Stimulated activated CD8-positive, alpha-beta memory T cell treated with anti-CD3 and anti-CD28 coated beads, Interleukin-15, amount 100 ng/mL, for 4 hours (primary cell): ENCODE measurements around the gene QSOX1.
"Not testable (repeated sequence)": the region's sequence is repeated elsewhere in the genome, so short reads cannot be mapped to it uniquely, and the experiment has no call there.

Source experiments
- DNase-seq, 2 donors: peaks; one replicate each; pipeline ENCODE4 v3.0.0-alpha.2; 2020; ENCODE audit warnings: low read depth in 2 of 2

The QSOX1 gene

DNA sequence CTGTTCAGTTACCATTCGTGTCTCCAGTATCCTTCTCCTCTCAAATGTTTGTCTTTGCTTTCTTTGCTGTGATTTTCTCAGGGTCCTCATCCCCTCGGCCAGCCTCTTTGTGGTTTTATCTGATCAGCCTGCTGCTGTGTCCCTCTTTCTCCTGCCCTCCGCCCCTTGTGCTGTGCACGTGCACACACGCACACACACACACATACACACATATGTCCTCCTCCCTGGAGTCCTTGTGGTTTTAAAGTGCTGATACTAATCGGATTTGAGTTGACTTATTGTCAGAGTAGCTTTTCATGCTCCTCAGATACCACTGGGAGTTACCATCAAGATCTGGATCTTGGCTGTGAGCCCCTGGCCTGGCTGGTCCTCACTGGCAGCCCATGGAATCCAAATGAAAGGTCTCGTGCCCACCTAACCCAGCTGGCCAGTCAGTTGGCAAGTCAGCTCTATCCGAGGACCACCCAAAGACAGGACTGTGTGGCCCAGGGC is 34.1 kb downstream of the QSOX1 start:
- no peak for DNase-seq

DNA sequence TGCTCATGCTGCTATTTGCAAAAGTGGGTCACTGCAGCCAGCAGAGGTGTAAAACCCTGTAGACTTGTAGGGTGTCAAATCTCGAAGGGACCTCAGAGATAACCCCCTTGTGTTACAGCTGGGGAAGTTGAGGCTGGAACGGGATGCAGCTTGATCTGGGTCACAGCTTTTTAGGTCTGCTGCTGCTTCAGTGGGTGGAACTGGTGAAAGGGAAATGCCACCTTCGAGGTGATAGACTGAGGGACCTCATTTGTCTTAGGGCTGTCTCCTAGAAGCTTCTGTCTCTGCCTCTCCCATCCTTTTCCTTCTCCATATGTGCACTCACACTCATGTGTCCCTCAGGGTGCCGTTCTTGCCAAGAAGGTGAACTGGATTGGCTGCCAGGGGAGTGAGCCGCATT is 35.4 kb downstream of the QSOX1 start:
- DNase-seq = no peak

DNA sequence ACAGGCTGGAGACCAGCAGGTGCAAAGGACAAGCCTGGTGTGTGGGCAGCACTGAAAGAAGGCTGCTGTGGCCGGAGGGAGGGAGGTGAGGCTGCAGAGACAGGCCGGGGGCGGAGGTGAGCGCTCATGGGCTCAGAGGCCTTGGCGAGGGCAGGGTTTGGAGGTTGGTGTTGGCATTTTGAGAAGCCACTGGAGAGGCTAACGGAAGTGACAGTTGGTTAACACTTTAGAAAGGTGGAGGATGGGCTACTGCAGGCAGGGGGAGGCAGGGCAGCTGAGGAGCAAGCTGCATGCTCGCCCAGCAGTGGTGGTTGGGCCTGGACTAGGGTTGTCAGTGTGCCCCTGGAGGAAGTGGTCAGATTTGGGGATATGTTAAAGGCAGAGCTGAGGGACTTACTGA is 37.5 kb downstream of the QSOX1 start:
- no peak for DNase-seq

DNA sequence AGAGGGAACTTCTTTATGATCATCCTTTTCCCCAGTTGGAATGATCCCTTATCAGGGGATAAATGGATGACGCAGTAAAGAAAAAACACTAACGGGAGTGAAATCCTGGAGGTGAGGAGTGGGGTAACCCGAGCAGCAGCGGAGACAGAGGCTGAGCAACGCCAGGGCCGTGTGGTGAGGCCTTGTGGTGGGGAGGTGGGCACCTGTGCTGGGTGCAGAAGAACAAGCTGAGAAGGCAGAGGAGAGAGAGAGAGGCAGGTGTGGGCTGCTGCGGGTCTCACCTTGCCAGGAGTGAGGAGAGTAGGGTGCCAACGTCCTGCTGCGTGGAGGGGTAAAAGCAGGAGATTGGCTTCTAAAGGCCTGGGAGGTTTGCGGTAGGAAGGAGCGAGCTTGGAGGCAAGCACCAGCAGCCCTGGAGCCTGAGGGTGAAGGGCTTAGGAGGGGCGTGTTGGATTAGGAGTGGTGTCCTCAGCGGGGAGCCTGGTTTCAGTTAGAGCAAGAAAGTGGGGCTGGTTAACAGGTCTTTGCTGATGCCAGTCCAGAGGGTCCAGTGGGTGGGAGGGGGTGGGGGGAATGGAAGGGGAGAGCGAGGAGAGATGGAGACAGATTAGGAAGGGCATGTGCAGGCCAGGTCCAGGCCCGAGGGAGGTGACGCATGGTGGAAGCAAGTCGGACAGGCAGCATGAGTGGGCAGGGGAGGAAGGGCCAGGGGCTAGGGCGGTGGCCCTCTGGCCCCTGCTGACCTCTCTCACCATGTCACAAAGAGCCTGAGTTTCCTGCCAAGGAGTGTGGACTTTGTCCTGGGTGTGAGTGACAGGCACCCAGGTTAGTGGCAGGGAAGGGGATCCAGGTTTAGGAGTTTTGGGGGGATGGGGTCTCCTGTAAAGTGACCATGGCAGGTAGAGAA is 38.7 kb downstream of the QSOX1 start:
- no peak for DNase-seq

DNA sequence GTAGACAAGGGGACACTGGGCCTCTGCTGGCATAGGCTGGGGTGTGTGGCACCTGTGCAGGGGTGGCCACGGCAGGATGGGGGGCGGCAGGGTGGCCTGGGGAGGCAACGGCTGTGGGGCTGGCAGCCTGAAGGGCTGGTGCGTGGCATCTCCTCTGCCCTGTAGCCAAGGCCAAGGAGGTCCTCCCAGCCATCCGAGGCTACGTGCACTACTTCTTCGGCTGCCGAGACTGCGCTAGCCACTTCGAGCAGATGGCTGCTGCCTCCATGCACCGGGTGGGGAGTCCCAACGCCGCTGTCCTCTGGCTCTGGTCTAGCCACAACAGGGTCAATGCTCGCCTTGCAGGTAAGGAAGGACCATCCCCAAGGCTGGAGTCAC is 39.4 kb downstream of the QSOX1 start:
- DNase-seq = no peak

DNA sequence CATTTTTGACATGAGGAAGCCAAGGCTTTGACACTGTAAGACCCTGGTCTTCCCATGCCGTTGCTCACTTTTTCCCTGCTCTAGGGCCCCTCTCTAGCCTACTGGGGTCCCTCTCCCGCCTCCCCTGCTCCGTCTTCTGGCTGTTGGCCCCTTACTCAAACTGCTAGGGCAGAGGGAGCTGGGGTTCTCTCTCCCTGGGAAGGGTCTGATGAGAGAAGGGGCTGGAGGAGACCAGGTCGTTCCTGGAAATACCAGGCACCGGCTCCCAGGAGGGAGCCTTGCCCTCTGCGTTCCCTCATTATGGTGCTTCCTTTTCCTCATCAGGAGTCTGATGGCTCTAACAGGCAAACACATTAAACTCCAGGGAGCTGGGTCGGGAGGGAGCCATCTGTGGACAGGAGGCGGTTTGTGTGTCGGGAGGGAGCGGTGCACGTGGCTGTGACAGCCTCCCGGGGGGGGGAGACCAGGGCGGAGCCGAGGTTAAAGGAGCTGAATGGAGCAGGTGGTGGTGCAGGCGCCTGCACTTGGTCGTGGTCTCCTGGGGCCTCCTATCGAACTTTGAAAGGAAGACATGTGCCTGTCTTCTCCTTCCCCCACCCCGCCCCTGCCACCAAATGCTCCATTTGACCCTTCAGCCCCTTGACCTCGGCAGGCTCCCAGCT is 40.0 kb downstream of the QSOX1 start:
- no peak for DNase-seq

DNA sequence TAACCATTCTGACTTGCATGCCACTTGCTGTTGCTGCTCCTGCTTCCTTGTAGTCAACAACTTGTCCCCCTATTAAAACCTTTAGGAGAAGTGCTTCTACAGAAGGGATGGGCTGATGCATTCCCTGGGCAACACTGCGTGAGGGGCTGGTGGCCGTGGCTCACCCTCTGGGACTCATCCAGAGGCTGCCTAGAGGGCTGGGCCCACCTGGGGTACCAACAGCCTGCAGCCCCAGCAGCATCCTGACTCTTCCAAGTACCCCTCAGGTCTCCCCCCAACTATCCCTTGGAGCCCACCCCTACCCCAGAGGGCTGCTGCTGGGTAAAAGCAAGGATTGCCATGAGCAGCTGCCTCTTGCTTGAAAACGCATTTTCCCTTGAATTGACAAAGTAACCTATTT is 40.7 kb downstream of the QSOX1 start:
- no peak for DNase-seq

DNA sequence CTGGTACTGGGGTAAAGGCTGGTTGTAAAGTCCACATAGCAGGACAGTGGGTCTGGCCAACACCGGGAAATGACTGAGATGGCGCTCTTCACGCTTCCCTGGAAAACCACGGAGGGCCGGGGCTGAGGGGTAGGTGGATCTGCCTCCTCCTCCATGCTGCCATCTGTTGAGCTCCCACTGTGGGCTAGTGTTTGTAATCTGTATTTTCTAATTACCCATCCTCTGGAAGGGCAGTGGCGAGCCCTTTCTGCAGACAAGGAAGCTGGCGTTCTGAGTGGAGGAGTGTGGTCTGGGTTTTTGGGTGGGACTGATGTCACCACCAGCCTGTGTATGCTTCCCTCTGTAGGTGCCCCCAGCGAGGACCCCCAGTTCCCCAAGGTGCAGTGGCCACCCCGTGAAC is 41.2 kb downstream of the QSOX1 start:
- DNase-seq = no peak

DNA sequence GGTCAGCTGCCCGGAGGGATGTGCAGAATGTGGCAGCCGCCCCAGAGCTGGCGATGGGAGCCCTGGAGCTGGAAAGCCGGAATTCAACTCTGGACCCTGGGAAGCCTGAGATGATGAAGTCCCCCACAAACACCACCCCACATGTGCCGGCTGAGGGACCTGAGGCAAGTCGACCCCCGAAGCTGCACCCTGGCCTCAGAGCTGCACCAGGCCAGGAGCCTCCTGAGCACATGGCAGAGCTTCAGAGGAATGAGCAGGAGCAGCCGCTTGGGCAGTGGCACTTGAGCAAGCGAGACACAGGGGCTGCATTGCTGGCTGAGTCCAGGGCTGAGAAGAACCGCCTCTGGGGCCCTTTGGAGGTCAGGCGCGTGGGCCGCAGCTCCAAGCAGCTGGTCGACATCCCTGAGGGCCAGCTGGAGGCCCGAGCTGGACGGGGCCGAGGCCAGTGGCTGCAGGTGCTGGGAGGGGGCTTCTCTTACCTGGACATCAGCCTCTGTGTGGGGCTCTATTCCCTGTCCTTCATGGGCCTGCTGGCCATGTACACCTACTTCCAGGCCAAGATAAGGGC is 41.9 kb downstream of the QSOX1 start:
- no peak for DNase-seq

DNA sequence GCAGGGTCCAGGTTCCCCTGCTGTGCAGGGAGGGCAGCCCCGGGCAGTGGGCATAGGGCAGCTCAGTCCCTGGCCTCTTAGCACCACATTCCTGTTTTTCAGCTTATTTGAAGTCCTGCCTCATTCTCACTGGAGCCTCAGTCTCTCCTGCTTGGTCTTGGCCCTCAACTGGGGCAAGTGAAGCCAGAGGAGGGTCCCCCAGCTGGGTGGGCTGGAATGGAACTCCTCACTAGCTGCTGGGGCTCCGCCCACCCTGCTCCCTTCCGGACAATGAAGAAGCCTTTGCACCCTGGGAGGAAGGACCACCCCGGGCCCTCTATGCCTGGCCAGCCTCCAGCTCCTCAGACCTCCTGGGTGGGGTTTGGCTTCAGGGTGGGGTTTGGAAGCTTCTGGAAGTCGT is 42.6 kb downstream of the QSOX1 start:
- DNase-seq = no peak

DNA sequence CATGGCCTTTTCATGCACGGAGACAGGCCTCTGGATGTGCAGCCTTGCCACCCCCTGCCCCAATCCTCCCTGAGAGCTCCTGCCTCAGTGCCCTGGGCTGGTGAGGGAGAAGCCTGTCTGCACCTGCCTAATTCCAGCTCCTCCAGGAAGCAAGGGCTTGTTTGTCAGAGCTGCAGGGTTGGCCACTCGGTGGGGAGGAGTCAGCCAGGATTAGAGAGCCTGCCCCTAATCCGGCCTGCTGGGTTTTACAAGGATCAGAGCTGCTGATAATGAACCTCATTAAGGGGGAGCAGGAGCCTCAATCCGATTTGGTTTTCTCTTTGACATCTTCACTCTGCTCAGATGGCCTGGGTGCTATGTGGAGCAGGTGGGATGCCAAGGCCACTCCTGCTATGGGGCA is 43.5 kb downstream of the QSOX1 start:
- no peak for DNase-seq

DNA sequence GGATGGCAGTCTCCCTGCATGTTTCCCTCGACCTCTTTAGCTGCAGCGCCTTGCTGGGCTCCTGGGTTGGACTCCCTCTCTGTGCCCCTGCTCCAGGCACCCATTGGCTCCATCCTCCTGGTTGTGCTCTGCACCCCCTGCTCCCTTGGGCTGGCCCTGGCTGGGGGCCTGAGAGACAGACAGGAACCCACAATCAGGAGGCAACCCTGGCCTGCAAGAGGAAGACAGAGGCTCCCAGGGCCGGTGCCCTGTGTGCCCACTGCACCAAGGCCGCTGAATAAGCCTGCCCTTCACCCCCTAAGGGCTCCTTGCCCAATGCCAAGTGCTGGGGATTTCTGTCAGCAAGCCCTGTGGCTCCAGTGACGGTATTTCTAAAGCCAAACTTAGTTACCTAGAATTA is 43.9 kb downstream of the QSOX1 start:
- DNase-seq = no peak

DNA sequence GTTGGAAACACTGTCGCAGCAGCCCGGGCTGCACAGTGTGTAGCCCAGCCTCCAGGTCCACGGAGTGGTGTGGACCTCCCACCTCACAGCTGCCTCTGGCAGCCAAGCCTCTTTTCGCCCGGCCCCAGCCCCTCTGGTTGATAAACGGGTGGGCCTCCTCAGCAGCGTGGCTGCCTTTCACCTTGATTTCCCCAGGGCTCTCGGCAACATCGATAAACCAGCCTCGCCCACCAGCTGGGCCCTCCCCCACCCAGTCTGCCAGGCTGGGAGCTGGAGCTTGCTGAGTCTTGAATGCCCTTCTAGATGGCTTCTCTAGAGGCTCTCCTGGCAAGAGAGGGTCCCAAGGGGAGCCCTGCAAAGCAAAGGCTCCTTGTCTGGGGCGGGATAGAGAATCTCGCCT is 44.3 kb downstream of the QSOX1 start:
- DNase-seq = no peak

DNA sequence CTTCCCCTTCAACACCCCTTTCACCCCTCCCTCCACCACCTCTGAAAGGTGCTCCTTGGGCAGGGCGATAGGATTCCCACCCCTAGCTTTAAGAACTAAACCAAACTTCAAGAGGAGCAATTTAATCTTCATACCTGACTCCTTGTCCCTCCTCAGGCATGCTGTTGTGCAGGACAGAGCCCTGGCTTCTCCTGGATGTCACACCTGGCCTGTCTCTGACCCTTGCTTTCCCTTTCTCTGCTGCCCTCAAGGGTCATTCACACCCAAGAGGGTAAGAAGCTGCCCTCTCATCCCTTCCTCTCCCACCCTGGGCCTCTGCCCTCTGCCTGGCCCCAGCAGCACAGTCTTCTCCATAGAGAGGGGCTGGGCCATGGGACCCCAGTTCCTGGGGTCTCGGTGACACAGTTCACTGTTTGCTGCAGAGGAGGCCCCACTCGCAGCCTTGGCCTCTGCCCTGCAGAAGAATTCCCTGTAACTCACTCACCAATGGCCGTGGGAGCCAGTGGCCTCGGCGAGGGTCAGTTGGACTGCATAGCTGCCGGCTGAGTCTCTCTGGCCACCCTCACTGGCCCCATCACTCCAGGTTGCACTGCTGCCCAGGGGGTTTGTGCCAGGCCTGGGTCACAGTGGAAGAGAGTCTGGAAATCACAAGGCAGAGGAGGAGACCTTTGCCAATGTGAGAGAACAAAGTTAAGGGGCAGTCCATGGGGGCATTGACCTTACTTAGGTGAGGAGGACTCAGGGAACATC is 47.0 kb downstream of the QSOX1 start:
- no peak for DNase-seq

DNA sequence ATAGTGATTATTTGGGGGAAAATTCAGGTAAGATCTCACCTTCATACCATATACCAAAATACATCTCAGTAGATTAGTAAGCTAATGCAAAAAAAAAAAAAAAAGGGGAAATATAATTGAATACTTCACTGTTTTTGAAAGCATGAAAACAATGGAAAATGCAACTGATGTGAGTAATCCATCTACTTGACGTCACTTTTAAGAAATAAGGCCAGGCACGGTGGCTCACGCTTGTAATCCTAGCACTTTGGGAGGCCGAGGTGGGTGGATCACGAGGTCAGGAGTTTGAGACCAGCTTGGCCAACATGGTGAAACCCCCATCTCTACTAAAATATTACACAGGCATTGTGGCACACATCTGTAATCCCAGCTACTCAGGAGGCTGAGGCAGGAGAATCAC is 47.9 kb downstream of the QSOX1 start:
- not testable (repeated sequence) for DNase-seq

DNA sequence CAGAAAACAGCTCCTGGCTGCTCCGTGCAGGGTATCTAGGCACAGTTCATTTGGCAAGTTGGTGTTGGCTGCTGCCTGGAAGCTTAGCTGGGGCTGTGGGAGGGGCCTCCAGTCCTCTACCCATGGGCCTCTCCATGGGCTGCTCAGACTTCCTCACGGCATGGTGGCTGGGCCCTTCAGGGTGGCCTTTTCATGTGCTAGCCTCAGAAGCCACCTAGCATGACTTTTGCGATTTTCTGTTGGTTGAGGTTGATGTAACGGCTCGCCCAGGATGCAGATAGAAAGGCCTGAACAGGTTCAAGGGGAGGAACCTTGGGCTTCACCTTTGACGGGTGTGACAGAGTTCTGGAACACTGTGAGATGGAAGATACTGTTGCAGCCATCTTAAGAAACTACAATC is 49.6 kb downstream of the QSOX1 start:
- no peak for DNase-seq

DNA sequence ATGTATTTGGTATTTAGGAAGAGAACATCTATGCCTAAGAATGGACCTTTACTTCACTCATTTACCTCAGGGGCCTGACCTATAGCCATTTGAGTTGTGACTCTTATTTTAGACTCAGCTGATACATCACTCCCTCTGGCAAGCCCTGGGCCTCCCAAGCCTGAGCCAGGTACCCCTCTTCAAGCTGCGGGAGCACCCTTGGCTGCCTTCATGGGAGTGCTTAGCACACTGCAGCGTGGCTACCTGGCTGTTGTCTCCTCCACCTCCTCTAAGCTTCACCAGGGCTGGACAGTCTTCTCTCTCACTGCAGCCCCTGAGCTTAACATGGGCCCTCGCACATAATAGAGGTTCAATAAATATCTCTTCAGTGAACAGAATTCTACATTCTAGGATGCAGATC is 51.9 kb downstream of the QSOX1 start:
- DNase-seq = no peak

DNA sequence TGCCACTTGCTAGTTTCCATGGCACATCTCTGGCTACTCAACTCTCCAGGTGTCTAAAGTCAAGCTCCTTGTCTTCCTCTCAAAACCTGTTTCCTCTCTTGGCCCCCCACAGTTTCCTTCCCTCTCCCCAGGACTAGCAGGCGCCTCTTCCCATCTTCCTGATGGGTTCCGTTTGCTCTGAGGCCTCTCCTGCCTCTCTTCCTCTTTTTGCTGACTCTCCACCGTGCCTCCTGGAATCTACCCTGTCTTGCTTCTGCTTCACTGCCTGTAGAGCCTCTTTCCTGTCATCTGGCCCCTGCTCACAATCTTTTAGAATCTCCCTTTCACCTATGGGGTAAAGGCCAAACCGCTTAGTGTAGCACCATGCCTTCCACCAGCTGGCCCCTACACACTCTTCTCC is 53.6 kb downstream of the QSOX1 start:
- DNase-seq = no peak

DNA sequence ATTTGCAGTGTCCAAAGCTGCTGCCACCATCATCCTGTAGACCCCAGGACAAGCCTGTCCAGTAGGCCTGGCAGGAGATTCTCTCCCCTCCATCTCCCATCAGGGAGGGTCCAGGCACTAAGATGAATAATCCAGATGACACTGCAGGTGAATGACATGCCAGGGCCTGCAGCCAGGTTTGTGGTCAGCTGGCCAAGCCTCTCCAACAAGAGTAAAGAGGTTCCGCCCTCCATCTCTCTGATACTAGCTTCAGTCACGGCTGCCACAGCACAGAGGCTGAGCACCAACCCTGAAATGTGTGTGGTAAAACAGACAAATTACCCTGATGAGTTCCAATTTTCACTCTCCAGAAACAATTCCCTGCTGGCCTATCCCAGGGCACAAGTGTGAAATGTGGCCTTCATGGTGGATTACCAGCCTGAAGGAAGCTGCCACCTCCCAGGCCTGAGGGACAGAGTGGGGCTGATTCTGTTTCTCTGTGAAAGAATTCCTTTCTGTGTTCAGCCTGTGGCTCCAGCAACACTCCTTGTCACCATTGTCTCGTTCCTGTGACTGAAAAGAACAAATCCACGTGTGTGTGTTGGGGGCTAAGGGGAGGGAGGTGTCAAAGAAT is 55.4 kb downstream of the QSOX1 start:
- DNase-seq = no peak

DNA sequence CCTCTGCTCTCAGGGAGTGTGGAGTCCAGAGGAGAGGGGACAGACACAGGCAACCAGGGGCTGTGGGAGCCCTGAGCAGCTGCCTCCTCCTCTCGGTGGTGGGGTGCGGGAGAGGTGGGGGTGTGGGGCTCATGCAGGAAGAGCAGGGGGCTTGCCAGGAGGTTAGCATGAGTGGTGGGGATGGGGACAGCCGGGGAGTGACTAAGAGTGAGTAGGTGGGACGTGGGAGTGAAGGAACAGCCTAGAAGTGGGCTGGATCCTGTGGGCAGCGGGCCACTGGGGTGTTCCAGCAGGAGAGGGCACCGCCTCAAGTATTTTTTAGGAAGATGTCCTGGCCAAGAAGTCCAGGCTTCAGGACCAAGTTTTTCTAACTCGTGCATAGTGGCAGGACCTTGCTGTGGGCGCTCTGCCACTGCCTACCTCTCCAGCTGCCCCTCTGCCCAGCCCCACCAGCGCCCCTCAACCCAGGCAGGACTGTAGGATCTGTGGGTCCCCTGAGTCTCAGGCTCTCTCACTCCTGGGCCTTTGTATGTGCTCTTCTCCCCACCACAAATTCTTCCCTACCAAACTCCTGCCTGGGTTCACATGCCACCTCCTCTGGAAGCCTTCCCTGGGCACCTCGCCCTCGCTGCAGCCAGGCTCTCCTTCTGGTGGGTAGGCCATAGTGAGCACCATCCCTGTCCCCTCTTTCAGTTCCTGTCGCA is 56.6 kb downstream of the QSOX1 start:
- no peak for DNase-seq

DNA sequence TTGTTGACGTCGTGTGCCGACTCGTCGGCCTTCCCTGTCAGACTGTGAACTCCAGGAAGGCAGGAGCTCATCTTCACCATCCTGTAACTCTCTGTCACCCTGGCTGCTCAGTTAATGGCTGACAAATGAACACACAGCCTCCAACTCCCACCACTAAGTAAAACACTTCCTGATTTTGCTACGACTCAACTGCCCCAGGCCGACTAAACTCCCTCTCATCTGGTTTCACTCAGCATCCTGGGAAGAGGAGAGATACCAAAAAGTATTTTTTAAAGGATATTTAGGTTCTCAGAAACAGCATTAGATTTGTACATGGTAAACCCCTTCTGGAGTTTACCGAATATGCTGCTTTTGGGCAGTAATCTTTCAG is 57.2 kb downstream of the QSOX1 start:
- no peak for DNase-seq
